ENCODE measurements around the gene PIK3R1. TPM values are rescaled to one million over a fixed set of nuclear protein-coding genes. Genes with fewer than 3 reads are reported as not detected.
A peak's percentile ranks its signal among the peaks of the same experiment; 100 is the strongest.
"Not testable (repeated sequence)": the region's sequence is repeated elsewhere in the genome, so short reads cannot be mapped to it uniquely, and the experiment has no call there.

PIK3R1 gene
- polyA plus RNA-seq, 1 donor from 2014 or later, result 29.1 TPM

- Mint-ChIP-seq H3K4me1 (peaks cover 0 to 7% (median 4%) of the 10 kb centered on the region in 3 donors), H3K9me3 (peaks cover 0 to 2% (median 0%) of the 10 kb centered on the region in 3 donors), H3K27ac (no peak overlapping the region), H3K36me3 (peaks cover 2% of the 10 kb centered on the region), H3K27me3 (peaks cover 1% of the 10 kb centered on the region), H3K4me3 (no peak overlapping the region)
Measured at GRCh38 chr5:68187268-68188055, 28.1 kb upstream of the PIK3R1 start.

GRCh38 chr5:68189171-68189570 lies 26.4 kb upstream of the PIK3R1 start:
- H3K27me3 Mint-ChIP-seq, result peaks cover 1% of the 10 kb centered on the region
- H3K4me1 Mint-ChIP-seq, result peaks cover 7 to 13% (median 12%) of the 10 kb centered on the region in 3 donors
- peaks cover 2% of the 10 kb centered on the region for H3K36me3 Mint-ChIP-seq
- no peak overlapping the region for H3K27ac Mint-ChIP-seq
- no peak overlapping the region for H3K4me3 Mint-ChIP-seq
- peaks cover 0 to 2% (median 0%) of the 10 kb centered on the region in 3 donors for H3K9me3 Mint-ChIP-seq

- peaks cover 7 to 18% (median 16%) of the 10 kb centered on the region in 3 donors for H3K4me1 Mint-ChIP-seq
- H3K9me3 Mint-ChIP-seq, result peaks cover 0 to 2% (median 0%) of the 10 kb centered on the region in 3 donors
Measured at GRCh38 chr5:68189613-68190012, 25.9 kb upstream of the PIK3R1 start.

GRCh38 chr5:68190619-68191018 lies 24.9 kb upstream of the PIK3R1 start:
- peaks cover 1% of the 10 kb centered on the region for H3K27me3 Mint-ChIP-seq
- peak overlapping the region in 1 of 4 donors; percentile 49 for H3K4me3 Mint-ChIP-seq
- H3K36me3 Mint-ChIP-seq, result peaks cover 2% of the 10 kb centered on the region
- H3K9me3 Mint-ChIP-seq, result no peaks in the 10 kb centered on the region
- H3K4me1 Mint-ChIP-seq, result peaks cover 13 to 26% (median 25%) of the 10 kb centered on the region in 3 donors
- no peak overlapping the region for H3K27ac Mint-ChIP-seq

More at GRCh38 chr5:68189613-68190012, 25.9 kb upstream of the PIK3R1 start:
- H3K36me3 Mint-ChIP-seq, result peaks cover 2% of the 10 kb centered on the region
- H3K27me3 Mint-ChIP-seq, result peaks cover 1% of the 10 kb centered on the region
- no peak overlapping the region for H3K4me3 Mint-ChIP-seq
- H3K27ac Mint-ChIP-seq, result no peak overlapping the region

GRCh38 chr5:68191083-68191791 lies 24.3 kb upstream of the PIK3R1 start:
- H3K27ac Mint-ChIP-seq, result no peak overlapping the region
- peaks cover 16 to 28% (median 26%) of the 10 kb centered on the region in 3 donors for H3K4me1 Mint-ChIP-seq
- peaks cover 1% of the 10 kb centered on the region for H3K27me3 Mint-ChIP-seq
- H3K4me3 Mint-ChIP-seq, result no peak overlapping the region
- no peaks in the 10 kb centered on the region for H3K9me3 Mint-ChIP-seq
- peaks cover 2% of the 10 kb centered on the region for H3K36me3 Mint-ChIP-seq

- Mint-ChIP-seq H3K36me3 (peaks cover 2% of the 10 kb centered on the region), H3K27ac (no peak overlapping the region), H3K9me3 (no peaks in the 10 kb centered on the region), H3K27me3 (peaks cover 1% of the 10 kb centered on the region), H3K4me1 (peaks cover 24 to 37% (median 35%) of the 10 kb centered on the region in 3 donors), H3K4me3 (no peak overlapping the region)
Measured at GRCh38 chr5:68192679-68193060, 22.9 kb upstream of the PIK3R1 start.

GRCh38 chr5:68193481-68194036 lies 22.0 kb upstream of the PIK3R1 start:
- peak overlapping the region in 1 of 3 donors; percentile 54 for H3K27ac Mint-ChIP-seq
- H3K27me3 Mint-ChIP-seq, result peaks cover 1% of the 10 kb centered on the region
- H3K4me3 Mint-ChIP-seq, result peak overlapping the region in 2 of 4 donors; percentile 31 to 60
- H3K4me1 Mint-ChIP-seq, result peaks cover 24 to 41% (median 35%) of the 10 kb centered on the region in 3 donors
- H3K36me3 Mint-ChIP-seq, result peaks cover 2% of the 10 kb centered on the region
- no peaks in the 10 kb centered on the region for H3K9me3 Mint-ChIP-seq

GRCh38 chr5:68194386-68194785 lies 21.2 kb upstream of the PIK3R1 start:
- peaks cover 1% of the 10 kb centered on the region for H3K27me3 Mint-ChIP-seq
- peaks cover 23 to 40% (median 35%) of the 10 kb centered on the region in 3 donors for H3K4me1 Mint-ChIP-seq
- peak overlapping the region in 2 of 3 donors; percentile 11 to 29 for H3K27ac Mint-ChIP-seq

GRCh38 chr5:68195137-68195536 lies 20.4 kb upstream of the PIK3R1 start:
- Mint-ChIP-seq H3K36me3 (peaks cover 2% of the 10 kb centered on the region), H3K27ac (no peak overlapping the region), H3K4me3 (no peak overlapping the region), H3K27me3 (no peaks in the 10 kb centered on the region), H3K9me3 (no peaks in the 10 kb centered on the region), H3K4me1 (peaks cover 23 to 37% (median 35%) of the 10 kb centered on the region in 3 donors)

More at GRCh38 chr5:68194386-68194785, 21.2 kb upstream of the PIK3R1 start:
- Mint-ChIP-seq H3K36me3 (peaks cover 2% of the 10 kb centered on the region), H3K9me3 (no peaks in the 10 kb centered on the region), H3K4me3 (no peak overlapping the region)

- peak overlapping the region in 2 of 4 donors; percentile 31 to 46 for H3K4me3 Mint-ChIP-seq
- H3K27ac Mint-ChIP-seq, result peak overlapping the region; percentile 0 to 89 (median 71)
- no peaks in the 10 kb centered on the region for H3K9me3 Mint-ChIP-seq
- peaks cover 2% of the 10 kb centered on the region for H3K36me3 Mint-ChIP-seq
- H3K4me1 Mint-ChIP-seq, result peaks cover 23 to 37% (median 35%) of the 10 kb centered on the region in 3 donors
- H3K27me3 Mint-ChIP-seq, result no peaks in the 10 kb centered on the region
Measured at GRCh38 chr5:68196876-68197275, 18.7 kb upstream of the PIK3R1 start.

- H3K36me3 Mint-ChIP-seq, result peaks cover 2% of the 10 kb centered on the region
- H3K4me3 Mint-ChIP-seq, result no peak overlapping the region
- no peaks in the 10 kb centered on the region for H3K9me3 Mint-ChIP-seq
- H3K4me1 Mint-ChIP-seq, result peaks cover 12 to 19% (median 14%) of the 10 kb centered on the region in 3 donors
- H3K27me3 Mint-ChIP-seq, result peaks cover 1% of the 10 kb centered on the region
- H3K27ac Mint-ChIP-seq, result no peak overlapping the region
Measured at GRCh38 chr5:68200288-68200687, 15.3 kb upstream of the PIK3R1 start.

GRCh38 chr5:68210654-68211053 lies 4.9 kb upstream of the PIK3R1 start:
- not testable (repeated sequence) for H3K27ac Mint-ChIP-seq, H3K27me3 Mint-ChIP-seq, H3K36me3 Mint-ChIP-seq

GRCh38 chr5:68214482-68215207 lies 911 bp upstream of the PIK3R1 start:
- Mint-ChIP-seq H3K36me3 (no peaks in the 10 kb centered on the region), H3K27me3 (no peaks in the 10 kb centered on the region), H3K4me1 (peaks cover 11 to 37% (median 36%) of the 10 kb centered on the region in 3 donors), H3K9me3 (peaks cover 4 to 9% (median 6%) of the 10 kb centered on the region in 3 donors), H3K4me3 (peak overlapping the region; percentile 85 to 97 (median 92)), H3K27ac (peak overlapping the region; percentile 78 to 97 (median 97))

More at GRCh38 chr5:68210654-68211053, 4.9 kb upstream of the PIK3R1 start:
- Mint-ChIP-seq H3K9me3 (peaks cover 4 to 11% (median 6%) of the 10 kb centered on the region in 3 donors), H3K4me1 (peaks cover 4 to 10% (median 8%) of the 10 kb centered on the region in 3 donors)
- H3K4me3 Mint-ChIP-seq, result not testable (repeated sequence)

- H3K36me3 Mint-ChIP-seq, result no peaks in the 10 kb centered on the region
- peak overlapping the region in 2 of 3 donors; percentile 10 to 97 for H3K27ac Mint-ChIP-seq
- peak overlapping the region; percentile 85 to 97 (median 92) for H3K4me3 Mint-ChIP-seq
- no peaks in the 10 kb centered on the region for H3K27me3 Mint-ChIP-seq
- H3K4me1 Mint-ChIP-seq, result peaks cover 13 to 41% (median 36%) of the 10 kb centered on the region in 3 donors
- peaks cover 4 to 8% (median 6%) of the 10 kb centered on the region in 3 donors for H3K9me3 Mint-ChIP-seq
Measured at GRCh38 chr5:68215898-68216244, 315 bp downstream of the PIK3R1 start.

All from IgD-negative memory B cell (primary cell).